NCI-H460 (cell line): ENCODE results near the gene DND1. TPM values are rescaled to one million over a fixed set of nuclear protein-coding genes. Genes with fewer than 3 reads are reported as not detected.
A peak's percentile ranks its signal among the peaks of the same experiment; 100 is the strongest.
"Not testable (repeated sequence)": the region's sequence is repeated elsewhere in the genome, so short reads cannot be mapped to it uniquely, and the experiment has no call there.

Source experiments
- DNase-seq: peaks from one replicate; pipeline ENCODE4 v3.0.0-alpha.2; 2016; ENCODE audit warnings: low read depth; ENCODE audit errors: extremely low read depth
- polyA plus RNA-seq: library from polyadenylated mRNA; depleted of rRNA; stranded (reverse); fragments of >200 nt; gene quantifications from 2 replicates; pipeline ENCODE4 v1.2.3, GENCODE V29; 2014; cell fraction: nucleus; rRNA removed
- total RNA-seq: library from RNA; depleted of rRNA; stranded (reverse); fragments of >200 nt; shearing (Covaris generic); gene quantifications from 2 replicates; pipeline ENCODE4 v1.2.3, GENCODE V29; 2014; rRNA removed

The DND1 gene
- total RNA-seq, result 0.75 and 0.77 TPM in 2 replicates
- 9.7 and 13.2 TPM in 2 replicates for polyA plus RNA-seq

DNA sequence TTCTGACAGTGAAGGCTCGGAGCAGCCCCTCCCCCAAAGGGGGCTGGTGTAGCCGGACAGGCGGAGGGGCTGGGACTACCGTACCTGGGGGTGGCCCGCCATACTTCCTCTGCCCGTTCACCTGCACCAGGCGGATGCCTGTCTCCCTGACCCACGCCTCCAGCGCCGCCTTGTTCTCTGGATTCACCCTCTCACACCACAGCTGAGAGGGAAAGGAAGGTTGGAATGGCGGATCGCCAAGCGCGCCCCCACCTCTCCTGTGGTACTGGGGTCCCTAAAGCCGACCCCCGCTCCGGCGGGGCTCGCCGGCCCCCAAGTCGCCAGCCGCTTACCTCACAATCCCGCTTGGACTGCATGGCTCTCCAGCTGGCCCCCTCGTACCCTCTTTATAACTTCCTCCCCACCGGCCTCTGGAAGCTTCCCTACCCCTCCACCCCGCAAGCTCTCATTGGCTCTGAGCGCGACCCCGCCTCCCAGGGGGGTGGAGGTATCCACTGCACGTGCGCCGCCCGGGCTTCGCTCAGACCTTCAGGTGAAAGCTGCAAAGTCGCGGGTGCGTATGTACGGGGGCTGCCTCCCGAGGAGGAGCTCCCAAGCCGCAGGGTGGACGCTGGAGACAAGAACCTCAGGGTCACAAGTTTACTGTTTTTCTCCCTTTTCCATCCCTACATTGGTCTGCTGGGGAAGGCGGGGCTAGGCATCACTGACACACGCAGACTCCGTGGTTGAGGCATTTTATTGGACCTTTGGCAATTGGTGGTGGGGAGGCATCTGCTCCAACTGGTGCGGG lies at the start of gene DND1:
Gene DND1, minus strand, starts transcription at position 390 of the 790 bp plus-strand sequence. Its CDS starts 34 bp downstream, at position 356.
- no peak for DNase-seq

GRCh38 chr5:140721395-140721794 lies 48.0 kb upstream of the DND1 start:
- DNase-seq, result not testable (repeated sequence)

DNA sequence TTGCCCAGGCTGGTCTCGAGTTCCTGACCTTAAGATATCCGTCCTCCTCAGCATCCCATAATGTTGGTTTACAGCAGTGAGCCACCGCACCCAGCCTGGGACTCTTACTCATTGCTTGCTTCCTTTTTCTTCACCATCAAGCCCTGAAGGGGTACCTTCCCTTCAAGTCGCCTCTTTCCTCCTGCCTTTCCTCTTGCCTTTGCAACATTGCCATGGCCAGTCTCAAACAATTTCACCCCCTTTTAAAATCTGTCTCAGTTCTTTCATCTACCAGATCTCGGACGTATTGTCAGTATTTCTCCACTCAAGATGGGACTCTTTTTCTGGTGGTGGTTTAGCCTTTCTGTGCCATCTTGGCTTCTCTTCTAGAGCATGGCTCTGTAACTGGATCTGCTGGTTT lies 47.4 kb upstream of the DND1 start:
- DNase-seq, result not testable (repeated sequence)

GRCh38 chr5:140718266-140718592 lies 44.9 kb upstream of the DND1 start:
- no peak for DNase-seq

GRCh38 chr5:140716238-140716637 lies 42.9 kb upstream of the DND1 start:
- DNase-seq, result not testable (repeated sequence)

GRCh38 chr5:140713562-140714094 lies 40.3 kb upstream of the DND1 start:
- no peak for DNase-seq

DNA sequence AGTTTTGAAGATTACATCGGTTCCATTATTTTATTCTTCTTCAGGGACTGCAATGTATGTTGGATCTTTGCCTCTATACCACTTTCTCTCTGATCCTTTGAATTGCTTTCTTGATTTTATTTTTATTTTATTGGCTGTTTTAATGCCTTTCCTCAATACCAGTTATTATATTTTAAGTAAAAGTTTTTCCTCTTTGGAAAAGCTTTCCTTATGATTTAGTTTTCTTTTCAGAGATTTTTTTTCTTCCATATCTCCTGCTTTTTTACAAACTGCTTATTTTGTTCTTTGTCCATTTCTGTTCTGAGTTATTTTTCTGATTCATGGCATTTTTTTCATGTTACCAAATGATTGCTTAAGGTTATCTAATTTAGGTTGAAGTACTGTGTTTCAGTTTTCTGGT lies 38.4 kb upstream of the DND1 start:
- no peak for DNase-seq

GRCh38 chr5:140710899-140711552 lies 37.6 kb upstream of the DND1 start:
- DNase-seq, result peak; percentile 99

DNA sequence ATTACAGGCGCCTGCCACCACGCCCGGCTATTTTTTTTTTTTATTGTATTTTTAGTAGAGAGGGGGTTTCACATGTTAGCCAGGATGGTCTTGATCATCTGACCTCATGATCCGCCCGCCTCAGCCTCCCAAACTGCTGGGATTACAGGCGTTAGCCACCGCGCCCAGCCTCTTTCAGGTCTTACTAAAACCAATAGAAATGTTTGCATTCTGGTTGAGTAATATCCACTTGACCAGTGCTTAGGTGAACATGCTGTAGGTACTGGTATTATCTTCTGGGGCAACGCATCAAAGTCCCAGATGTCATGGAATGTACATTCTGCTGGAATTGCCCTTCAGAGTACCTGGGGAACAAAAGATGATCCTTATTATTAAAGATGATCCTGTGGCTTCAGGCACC lies 35.4 kb upstream of the DND1 start:
- DNase-seq, result not testable (repeated sequence)

DNA sequence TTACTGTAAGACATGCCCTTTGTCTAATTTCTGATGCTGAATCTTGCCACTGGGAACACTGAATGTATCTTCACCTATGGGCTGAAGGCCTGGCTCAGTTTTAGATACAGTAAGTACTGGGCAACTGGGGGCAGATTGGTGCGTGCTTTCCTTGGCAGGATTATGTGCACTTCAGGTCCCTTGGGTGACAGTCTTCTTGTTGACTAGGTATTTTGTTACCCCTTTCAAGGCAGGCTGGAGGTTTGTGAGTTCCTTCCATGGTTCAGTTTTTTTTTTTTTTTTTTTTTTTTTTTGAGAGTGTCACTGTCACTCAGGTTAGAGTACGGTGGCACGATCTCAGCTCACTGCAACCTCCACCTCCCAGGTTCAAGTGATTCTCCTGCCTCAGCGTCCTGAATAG lies 34.4 kb upstream of the DND1 start:
- DNase-seq, result no peak

GRCh38 chr5:140700177-140701144 lies 27.1 kb upstream of the DND1 start, which contains the start of gene ZMAT2:
ZMAT2 (plus strand) TSS chr5:140700447; CDS start chr5:140700461, 14 bp downstream.
- DNase-seq, result peak; percentile 98

DNA sequence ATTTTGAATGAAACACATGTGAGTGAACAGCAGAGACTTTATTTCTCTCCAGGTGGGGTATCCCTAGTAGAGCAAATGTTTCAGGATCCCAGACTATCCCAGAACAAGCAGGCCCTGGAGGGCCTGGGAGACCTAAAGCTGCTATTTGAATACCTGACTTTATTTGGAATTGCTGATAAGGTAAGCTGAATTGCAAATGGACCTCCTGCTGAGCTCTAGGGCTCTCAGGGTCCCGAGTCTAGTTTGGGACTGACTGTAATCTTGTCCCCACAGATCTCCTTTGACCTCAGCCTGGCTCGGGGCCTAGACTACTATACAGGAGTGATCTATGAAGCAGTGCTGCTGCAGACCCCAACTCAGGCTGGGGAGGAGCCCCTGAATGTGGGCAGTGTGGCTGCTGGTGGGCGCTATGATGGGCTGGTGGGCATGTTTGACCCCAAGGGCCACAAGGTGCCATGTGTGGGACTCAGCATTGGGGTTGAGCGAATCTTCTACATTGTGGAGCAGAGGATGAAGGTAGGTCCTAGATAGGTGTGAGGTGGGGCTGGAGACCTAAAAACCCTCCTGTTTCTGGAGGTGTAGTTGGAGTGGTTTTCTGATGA lies 23.6 kb upstream of the DND1 start:
- DNase-seq, result no peak

DNA sequence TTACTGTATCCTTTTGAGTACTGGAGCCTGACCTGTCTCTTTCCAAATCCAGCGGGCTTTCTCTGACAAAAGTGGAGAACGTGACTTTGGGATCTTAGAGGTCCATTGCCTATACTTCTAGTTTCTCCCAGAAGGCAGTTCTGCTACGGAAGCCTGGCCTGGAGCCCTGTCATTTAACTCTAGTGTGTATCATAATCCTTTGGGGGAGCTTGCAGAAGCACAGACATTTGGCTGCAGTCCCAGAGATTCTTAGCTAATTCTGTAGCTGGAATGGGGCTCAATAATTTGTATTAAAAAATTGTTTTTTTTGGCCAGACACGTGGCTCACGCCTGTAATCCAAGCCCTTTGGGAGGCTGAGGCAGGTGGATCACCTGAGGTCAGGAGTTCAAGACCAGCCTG lies 20.9 kb upstream of the DND1 start:
- DNase-seq, result no peak

DNA sequence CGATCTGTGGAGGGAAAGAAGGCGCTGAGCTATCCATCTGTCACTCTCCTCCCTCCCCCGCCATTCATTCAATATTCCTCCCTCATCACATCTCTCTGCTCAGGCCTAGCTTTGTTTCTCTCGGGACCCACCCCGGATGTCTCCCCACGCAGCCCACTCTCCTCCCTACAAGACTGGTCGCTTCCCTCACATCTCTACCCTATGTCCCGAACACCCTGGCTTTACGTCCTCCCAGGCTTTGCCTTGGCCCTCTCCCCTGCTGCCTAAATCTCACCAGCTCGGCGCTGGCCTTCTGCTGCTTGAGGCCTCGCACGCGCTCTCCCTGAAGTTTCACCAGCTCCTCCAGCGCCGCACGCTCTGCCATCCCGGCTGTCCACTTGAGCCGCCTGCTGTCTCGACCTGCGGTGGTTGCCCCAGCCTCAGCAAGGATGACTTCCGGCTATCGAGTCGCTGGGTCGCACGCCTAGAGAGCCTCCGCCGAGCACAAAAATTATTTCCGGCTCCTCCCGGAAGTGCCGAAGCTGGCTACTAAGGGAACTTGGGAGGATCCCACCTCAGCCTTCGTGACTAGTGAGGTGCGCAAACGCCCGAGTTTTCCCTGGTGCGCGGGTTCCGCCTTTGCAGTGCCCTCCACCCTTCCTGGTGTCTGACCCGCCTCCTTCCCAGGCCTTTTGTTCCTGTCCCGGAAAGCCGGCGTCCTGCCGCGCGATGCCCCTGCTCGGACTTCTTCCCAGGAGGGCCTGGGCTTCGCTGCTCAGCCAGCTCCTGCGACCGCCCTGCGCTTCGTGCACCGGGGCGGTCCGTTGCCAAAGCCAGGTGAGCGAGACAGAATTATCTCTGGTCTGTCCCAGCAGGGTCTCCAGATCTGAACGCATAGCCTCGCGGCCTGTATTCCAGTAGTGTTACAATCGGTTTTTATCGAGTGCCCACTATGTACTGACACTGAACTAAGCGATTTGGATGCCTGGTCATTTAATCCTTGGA lies 17.9 kb upstream of the DND1 start, which contains the start of the genes HARS1 and HARS2:
Gene HARS1, minus strand, starts transcription at position 430 of the 984 bp plus-strand sequence. Its CDS starts 66 bp downstream, at position 364.
Gene HARS2, plus strand, starts transcription at position 515 of the 984 bp plus-strand sequence. Its CDS starts 194 bp downstream, at position 709.
- DNase-seq, result peak; percentile 94

GRCh38 chr5:140690376-140690932 lies 17.1 kb upstream of the DND1 start:
- no peak for DNase-seq

DNA sequence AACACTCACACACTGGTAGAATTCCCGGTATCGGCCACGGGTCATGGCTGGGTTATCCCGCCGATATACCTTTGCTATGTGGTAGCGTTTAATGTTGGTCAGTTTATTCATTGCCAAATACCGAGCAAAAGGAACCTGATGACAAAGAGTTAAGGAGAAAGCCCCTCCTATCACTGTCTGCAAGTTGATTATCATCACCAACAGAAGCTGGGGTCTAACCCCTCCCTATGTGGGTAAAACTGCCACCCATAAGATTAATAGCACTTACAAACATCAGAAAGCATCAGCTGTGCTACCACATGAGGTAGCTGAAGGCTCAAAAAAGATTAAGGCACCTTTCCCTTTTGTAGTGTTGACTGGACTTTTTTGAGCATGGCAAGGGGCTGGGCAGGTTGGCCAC lies 5.6 kb upstream of the DND1 start:
- no peak for DNase-seq

DNA sequence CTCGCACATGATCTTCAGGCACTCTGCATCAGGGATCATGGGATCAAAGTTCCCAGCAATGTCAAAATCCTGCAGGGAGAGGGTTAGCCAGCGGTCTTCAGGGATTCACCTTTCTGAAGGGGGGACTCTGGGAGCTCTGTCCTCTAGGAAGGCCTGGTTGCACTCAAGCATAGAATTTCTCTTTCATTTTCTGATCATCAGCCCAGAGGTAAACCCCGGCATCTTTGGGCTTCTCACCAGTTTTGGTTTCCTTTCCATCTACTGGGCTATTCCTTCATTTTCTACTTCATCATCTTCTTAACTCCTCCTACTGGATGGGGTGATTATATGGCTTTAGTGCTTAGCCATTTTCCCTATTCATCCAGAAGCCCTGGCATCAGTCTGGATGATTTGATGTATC lies 4.6 kb upstream of the DND1 start:
- no peak for DNase-seq

- DNase-seq, result no peak
These were observed 1.3 kb upstream of the DND1 start for GRCh38 chr5:140674629-140675028.
